GM12878 (cell line): Measurements from ENCODE around the gene ALOX12B. TPM values are rescaled to one million over a fixed set of nuclear protein-coding genes. Genes with fewer than 3 reads are reported as not detected.

Experiments used
- CBX3 ChIP-seq: fragments of 200-600 bp; sonication (generic); IDR thresholded peaks from 2 replicates; pipeline ENCODE4 v1.6.1; 2016; ENCODE audit warnings: low read depth, borderline replicate concordance
- CHD4 ChIP-seq: fragments of 200-600 bp; sonication (generic); IDR thresholded peaks from 2 replicates; pipeline ENCODE4 v1.6.1; 2016; ENCODE audit warnings: mild to moderate bottlenecking
- E2F8 ChIP-seq: fragments of 450-650 bp; IDR thresholded peaks from 2 replicates; pipeline ENCODE4 v1.6.1; 2018; ENCODE audit warnings: mild to moderate bottlenecking, low read depth, moderate library complexity; ENCODE audit not compliant: partially characterized antibody
- EED ChIP-seq: sonication (generic); IDR thresholded peaks from 2 replicates; pipeline ENCODE4 v1.6.1; 2016; ENCODE audit warnings: antibody characterized with exemption, low read depth
- ETV6 ChIP-seq, 2 experiments: fragments of 450-650 bp in 1 of 2; IDR thresholded peaks in 1 of 2; conservative IDR thresholded peaks in 1 of 2; 2 replicates each; pipeline ENCODE4 v1.6.1; 2014; ENCODE audit warnings: antibody characterized with exemption in 1 of 2, borderline replicate concordance in 1 of 2, low read depth in 1 of 2, mild to moderate bottlenecking in 1 of 2, moderate library complexity in 1 of 2
- FOXM1 ChIP-seq: IDR thresholded peaks from 2 replicates; pipeline ENCODE4 v1.6.1; 2012; ENCODE audit warnings: low read depth, mild to moderate bottlenecking, inconsistent platforms, low read length, moderate library complexity
- HDGF ChIP-seq: fragments of 450-650 bp; IDR thresholded peaks from 2 replicates; pipeline ENCODE4 v1.6.1; 2016; ENCODE audit warnings: antibody characterized with exemption
- HSF1 ChIP-seq: fragments of 150-350 bp; IDR thresholded peaks from 2 replicates; pipeline ENCODE4 v1.6.1; 2014; ENCODE audit warnings: mild to moderate bottlenecking, low read depth, low read length
- MTA2 ChIP-seq: fragments of 450-650 bp; IDR thresholded peaks from 2 replicates; pipeline ENCODE4 v1.6.1; 2016; ENCODE audit warnings: low read depth, mild to moderate bottlenecking, moderate library complexity
- RB1 ChIP-seq: fragments of 450-650 bp; formaldehyde crosslinking; IDR thresholded peaks from 2 replicates; pipeline ENCODE4 v1.6.1; 2017; ENCODE audit warnings: mild to moderate bottlenecking, borderline replicate concordance
- RUNX3 ChIP-seq: IDR thresholded peaks from 2 replicates; pipeline ENCODE4 v1.6.1; 2012; ENCODE audit warnings: low read length, inconsistent platforms
- SIN3A ChIP-seq: IDR thresholded peaks from 2 replicates; pipeline ENCODE4 v1.6.1; 2012; ENCODE audit warnings: low read depth, low read length, improper control_type of control experiment
- SREBF2 ChIP-seq: IDR thresholded peaks from 2 replicates; pipeline ENCODE4 v1.6.1; 2012; ENCODE audit warnings: mild to moderate bottlenecking, low read length
- STAT3 ChIP-seq: IDR thresholded peaks from 2 replicates; pipeline ENCODE4 v1.6.1; 2011; ENCODE audit warnings: low read depth, low read length, improper control_type of control experiment
- SUZ12 ChIP-seq: fragments of 200-600 bp; sonication (generic); IDR thresholded peaks from one replicate; pipeline ENCODE4 v1.6.1; 2018; ENCODE audit warnings: antibody characterized with exemption, mild to moderate bottlenecking; ENCODE audit not compliant: unreplicated experiment
- ZNF207 ChIP-seq: fragments of 450-650 bp; IDR thresholded peaks from 2 replicates; pipeline ENCODE4 v1.6.1; 2014; ENCODE audit warnings: antibody characterized with exemption, mild to moderate bottlenecking, borderline replicate concordance
- ZNF217 ChIP-seq: fragments of 450-650 bp; IDR thresholded peaks from 2 replicates; pipeline ENCODE4 v1.6.1; 2017; ENCODE audit warnings: antibody characterized with exemption, mild to moderate bottlenecking
- polyA plus RNA-seq, 11 experiments: library from polyadenylated mRNA; depleted of rRNA in 4 of 11; unstranded in 6 of 11; stranded (reverse) in 5 of 11; fragments of >200 nt; fragmentation: Nextera tagmentation in 4 of 11; fragmentation: Illumina TruSeq in 1 of 11; extraction: Ambion mirVana in 4 of 11; extraction: Trizol in 1 of 11; gene quantifications; 1 replicate in 1 of 11; 2 replicates in 10 of 11; pipeline versions ENCODE4 v1.2.1 to v1.2.3, GENCODE V29; 2011 to 2016; ENCODE audit warnings: inconsistent platforms in 2 of 11, missing spikeins in 2 of 11, low read depth in 1 of 11
- total RNA-seq, 4 experiments: library from RNA; depleted of rRNA in 3 of 4; stranded (reverse); fragments of >200 nt in 3 of 4; fragmentation: Illumina TruSeq in 1 of 4; extraction: Trizol in 1 of 4; gene quantifications; 2 replicates each; pipeline versions ENCODE4 v1.2.1 to v1.2.3, GENCODE V29; 2013 to 2021
- TF ChIP-seq, protein P1 (sequence below): fragments of 450-650 bp; formaldehyde crosslinking; IDR thresholded peaks from 2 replicates; pipeline ENCODE4 v1.4.0; 2022; ENCODE audit warnings: mild to moderate bottlenecking, moderate library complexity
- TF ChIP-seq, protein P2 (sequence below): IDR thresholded peaks from 2 replicates; pipeline ENCODE4 v1.6.1; 2012; ENCODE audit warnings: low read depth, low read length, improper control_type of control experiment

ALOX12B gene
- total and polyA plus RNA-seq, 10 of the 15 experiments (the other 5 are each of a cell fraction or from before 2014, with no cell fraction given): 0.17 to 0.54 TPM; not detected in 8

DNA sequence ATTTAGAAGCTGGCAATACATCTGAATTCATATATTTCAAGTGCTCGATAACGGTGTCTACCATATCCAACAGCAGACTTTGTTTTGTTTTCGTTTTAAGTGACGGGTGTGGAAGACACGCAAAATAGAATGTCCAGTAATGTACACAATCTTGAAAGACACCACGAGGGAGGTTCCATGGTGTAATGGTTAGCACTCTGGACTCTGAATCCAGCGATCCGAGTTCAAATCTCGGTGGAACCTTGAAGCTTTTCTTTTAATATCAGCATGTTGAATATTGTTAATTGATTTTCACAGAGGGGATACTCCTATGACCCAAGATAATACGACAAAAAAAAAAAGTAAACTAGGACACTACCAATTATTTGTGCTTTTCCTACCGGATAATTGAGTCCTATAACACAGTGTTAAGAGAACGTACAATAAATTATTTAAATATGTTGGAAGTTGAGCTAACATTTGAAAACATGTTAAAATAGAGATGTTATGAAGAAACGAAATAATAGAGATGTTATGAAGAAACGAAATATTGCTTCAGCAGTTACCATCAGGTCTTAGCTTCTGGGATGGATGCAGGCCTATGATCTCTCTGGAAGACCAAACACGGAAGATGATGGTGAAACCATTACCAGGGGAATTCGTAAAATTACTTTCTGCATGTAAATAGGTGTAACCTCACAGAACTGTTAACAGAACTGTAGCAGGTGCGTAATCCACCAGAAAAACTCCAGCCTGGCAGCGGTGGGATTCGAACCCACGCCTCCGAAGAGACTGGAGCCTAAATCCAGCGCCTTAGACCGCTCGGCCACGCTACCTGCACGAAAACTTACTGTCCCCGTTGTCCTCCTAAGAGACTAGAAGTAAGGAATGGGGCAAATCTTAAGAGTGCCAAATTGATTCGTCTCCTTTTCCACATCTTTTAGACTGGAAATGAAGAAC lies 32.3 kb upstream of the ALOX12B start (continued):
- TF ChIP-seq ZNF207 (no peak), FOXM1 (no peak), CHD4 (no peak), SREBF2 (peak; percentile 93), SUZ12 (no peak), RB1 (0 out of 2 replicates have a peak, but pooled peaks have one; percentile 21), ETV6 (conservative IDR thresholded peaks at IDR 0.05 in 1 of 2, IDR thresholded peaks at IDR 0.05 in 1 of 2; ENCODE audit: borderline replicate concordance in 1 of 2, low read depth in 1 of 2) (no peak), HDGF (no peak), STAT3 (0 out of 2 replicates have a peak, but pooled peaks have one; percentile 68), HSF1 (no peak), EED (peak; percentile 41; the same call in 1 of the 2 replicates), SIN3A (no peak), CBX3 (no peak), E2F8 (no peak), ZNF217 (peak; percentile 80; the same call in 1 of the 2 replicates), MTA2 (peak; percentile 22; the same call in 1 of the 2 replicates), RUNX3 (peak; percentile 75)
- TF ChIP-seq, protein P1, sequence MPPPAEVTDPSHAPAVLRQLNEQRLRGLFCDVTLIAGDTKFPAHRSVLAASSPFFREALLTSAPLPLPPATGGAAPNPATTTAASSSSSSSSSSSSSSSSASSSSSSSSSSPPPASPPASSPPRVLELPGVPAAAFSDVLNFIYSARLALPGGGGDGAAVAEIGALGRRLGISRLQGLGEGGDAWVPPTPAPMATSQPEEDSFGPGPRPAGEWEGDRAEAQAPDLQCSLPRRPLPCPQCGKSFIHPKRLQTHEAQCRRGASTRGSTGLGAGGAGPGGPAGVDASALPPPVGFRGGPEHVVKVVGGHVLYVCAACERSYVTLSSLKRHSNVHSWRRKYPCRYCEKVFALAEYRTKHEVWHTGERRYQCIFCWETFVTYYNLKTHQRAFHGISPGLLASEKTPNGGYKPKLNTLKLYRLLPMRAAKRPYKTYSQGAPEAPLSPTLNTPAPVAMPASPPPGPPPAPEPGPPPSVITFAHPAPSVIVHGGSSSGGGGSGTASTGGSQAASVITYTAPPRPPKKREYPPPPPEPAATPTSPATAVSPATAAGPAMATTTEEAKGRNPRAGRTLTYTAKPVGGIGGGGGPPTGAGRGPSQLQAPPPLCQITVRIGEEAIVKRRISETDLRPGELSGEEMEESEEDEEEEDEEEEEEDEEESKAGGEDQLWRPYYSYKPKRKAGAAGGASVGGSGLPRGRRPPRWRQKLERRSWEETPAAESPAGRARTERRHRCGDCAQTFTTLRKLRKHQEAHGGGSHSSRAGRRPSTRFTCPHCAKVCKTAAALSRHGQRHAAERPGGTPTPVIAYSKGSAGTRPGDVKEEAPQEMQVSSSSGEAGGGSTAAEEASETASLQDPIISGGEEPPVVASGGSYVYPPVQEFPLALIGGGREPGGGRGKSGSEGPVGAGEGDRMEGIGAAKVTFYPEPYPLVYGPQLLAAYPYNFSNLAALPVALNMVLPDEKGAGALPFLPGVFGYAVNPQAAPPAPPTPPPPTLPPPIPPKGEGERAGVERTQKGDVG (CRISPR knock-in tag): no peak
- TF ChIP-seq, protein P2, sequence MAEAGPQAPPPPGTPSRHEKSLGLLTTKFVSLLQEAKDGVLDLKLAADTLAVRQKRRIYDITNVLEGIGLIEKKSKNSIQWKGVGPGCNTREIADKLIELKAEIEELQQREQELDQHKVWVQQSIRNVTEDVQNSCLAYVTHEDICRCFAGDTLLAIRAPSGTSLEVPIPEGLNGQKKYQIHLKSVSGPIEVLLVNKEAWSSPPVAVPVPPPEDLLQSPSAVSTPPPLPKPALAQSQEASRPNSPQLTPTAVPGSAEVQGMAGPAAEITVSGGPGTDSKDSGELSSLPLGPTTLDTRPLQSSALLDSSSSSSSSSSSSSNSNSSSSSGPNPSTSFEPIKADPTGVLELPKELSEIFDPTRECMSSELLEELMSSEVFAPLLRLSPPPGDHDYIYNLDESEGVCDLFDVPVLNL: no peak
